ENCODE measurements around the gene GCNT2.
"Not testable (repeated sequence)": the region's sequence is repeated elsewhere in the genome, so short reads cannot be mapped to it uniquely, and the experiment has no call there.

GCNT2 gene

GRCh38 chr6:10547809-10548208 lies 26.7 kb downstream of the GCNT2 start:
- DNase-seq (ENCODE audit: low spot score) = no peak

- DNase-seq (ENCODE audit: low spot score) = no peak
These were observed 29.6 kb downstream of the GCNT2 start for GRCh38 chr6:10550764-10551163.

DNA sequence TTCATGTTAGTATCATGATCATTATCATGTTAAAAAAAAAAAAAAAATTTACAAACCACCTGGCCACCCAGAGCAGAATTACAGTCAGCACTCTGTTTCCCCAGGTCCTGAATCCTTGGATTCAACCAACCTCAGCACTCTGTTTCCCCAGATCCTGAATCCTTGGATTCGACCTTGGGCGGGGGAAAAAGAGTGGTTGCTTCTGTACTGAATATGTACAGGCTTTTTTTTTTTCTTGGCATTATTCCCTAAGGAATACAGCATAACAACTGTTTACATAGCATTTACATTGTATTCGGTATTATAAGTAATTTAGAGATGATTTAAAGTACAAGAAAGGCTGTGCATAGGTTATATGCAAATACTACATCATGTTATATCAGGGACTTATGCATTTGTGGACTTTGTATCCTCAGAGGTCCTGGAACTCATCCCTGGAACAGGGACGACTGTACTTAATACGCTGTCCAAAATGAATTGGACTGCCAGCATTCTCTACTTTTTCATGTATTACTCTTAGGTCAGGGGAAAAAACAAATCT lies 31.2 kb downstream of the GCNT2 start:
- DNase-seq (ENCODE audit: low spot score) = no peak

- DNase-seq (ENCODE audit: low spot score) = no peak
These were observed 32.7 kb downstream of the GCNT2 start for GRCh38 chr6:10553871-10554270.

DNA sequence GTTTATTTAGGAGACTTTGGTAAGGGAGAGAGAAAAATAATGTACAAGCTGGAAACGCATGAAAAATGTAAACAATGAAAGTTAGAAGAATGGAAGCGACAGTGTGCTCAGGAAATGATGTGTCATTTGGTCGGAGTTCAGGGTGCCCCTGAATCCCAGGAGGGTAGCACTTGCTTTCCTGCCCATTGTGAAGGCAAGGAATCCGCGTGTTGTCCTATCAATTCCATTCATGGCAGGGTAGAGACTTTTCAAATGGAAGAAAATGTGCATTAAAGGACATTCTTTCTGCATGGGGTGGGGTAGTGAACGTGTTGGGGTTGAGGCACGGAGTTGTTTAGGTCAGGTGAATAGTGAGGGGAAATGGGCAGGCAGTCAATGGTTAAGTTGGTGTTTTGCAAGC lies 33.7 kb downstream of the GCNT2 start:
- DNase-seq (ENCODE audit: low spot score) = no peak

GRCh38 chr6:10555625-10556309 lies 34.6 kb downstream of the GCNT2 start:
- peak; percentile 57 for DNase-seq (ENCODE audit: low spot score)

- no peak for DNase-seq (ENCODE audit: low spot score)
These were observed 35.4 kb downstream of the GCNT2 start for GRCh38 chr6:10556589-10556988.

- DNase-seq (ENCODE audit: low spot score) = no peak
These were observed 35.8 kb downstream of the GCNT2 start for GRCh38 chr6:10556992-10557391.

GRCh38 chr6:10557913-10558312 lies 36.8 kb downstream of the GCNT2 start:
- DNase-seq (ENCODE audit: low spot score) = no peak

DNA sequence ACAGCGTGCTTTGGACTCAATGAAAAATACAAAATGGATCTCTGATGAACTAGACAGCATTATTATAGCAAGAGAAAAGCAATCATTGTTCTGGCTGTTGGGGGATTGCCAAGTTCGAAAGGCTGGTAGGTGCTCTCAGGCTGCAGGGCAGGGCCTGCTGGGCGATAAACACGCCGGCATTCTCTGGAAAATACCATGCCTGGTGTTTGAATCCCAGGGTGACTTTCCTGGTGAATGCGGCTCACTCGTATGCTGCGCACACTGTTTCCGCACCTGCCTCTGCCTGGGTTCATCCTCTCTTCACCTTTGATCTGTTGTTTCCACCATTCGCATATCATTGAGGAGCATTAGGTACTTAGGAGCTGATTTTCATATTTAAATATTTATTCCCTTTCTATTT lies 37.4 kb downstream of the GCNT2 start:
- no peak for DNase-seq (ENCODE audit: low spot score)

GRCh38 chr6:10559522-10560152 lies 38.5 kb downstream of the GCNT2 start:
- no peak for DNase-seq (ENCODE audit: low spot score)

GRCh38 chr6:10561611-10562199 lies 40.6 kb downstream of the GCNT2 start:
- no peak for DNase-seq (ENCODE audit: low spot score)

GRCh38 chr6:10564975-10565673 lies 44.0 kb downstream of the GCNT2 start:
- DNase-seq (ENCODE audit: low spot score) = no peak

DNA sequence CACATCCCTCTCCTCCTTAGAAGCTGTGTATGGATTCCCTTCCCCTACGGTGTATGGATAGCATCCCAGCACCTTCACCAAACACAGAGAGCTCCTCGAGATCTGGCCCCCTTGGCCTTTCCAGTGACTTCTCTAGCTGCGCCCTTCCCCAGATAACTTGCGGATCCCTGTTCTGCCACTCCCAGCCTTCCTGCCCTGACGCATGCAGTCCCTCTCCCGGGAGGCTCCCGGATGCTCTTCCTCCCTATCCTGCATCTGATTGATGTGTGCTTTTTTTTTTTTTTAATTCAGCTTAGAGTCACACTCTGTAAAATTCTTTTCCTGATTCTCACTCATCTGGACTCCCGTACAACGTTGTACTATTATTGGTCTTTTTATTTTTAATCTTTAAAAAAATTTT lies 44.8 kb downstream of the GCNT2 start:
- no peak for DNase-seq (ENCODE audit: low spot score)

DNA sequence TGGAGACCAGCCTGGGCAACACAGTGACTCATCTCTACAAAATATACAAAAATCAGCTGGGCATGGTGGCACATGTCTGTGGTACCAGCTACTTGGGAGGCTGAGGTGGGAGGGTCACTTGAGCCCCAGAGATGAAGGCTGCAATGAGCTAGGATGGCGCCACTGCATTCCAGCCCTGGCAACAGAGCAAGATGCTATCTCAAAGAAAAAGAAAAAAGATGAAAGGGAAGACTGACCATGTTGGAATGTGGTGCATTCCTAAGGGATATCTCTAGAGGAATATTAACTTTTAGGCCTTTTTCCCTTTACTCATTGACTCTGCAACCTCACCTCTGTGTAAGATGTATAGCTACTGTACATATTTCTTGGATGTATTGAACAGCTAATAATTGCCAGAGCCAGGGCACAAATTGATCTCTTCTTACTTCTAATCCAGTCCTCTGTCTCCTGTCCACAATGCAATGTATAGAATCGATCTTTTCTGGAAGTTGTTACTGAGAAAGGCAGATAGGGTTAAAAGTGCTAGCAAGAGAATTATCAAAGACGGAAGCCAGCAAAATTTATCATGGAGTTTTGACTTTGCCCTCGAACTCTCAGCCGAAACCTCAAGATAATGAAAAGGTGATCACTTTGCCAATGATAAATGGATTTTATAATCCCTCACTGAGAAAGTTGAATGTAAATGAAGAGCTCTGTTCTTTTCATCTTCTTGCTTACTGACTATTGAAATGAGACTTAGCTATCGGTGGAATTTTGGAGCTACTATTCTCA lies 46.3 kb downstream of the GCNT2 start:
- DNase-seq (ENCODE audit: low spot score) = no peak

DNA sequence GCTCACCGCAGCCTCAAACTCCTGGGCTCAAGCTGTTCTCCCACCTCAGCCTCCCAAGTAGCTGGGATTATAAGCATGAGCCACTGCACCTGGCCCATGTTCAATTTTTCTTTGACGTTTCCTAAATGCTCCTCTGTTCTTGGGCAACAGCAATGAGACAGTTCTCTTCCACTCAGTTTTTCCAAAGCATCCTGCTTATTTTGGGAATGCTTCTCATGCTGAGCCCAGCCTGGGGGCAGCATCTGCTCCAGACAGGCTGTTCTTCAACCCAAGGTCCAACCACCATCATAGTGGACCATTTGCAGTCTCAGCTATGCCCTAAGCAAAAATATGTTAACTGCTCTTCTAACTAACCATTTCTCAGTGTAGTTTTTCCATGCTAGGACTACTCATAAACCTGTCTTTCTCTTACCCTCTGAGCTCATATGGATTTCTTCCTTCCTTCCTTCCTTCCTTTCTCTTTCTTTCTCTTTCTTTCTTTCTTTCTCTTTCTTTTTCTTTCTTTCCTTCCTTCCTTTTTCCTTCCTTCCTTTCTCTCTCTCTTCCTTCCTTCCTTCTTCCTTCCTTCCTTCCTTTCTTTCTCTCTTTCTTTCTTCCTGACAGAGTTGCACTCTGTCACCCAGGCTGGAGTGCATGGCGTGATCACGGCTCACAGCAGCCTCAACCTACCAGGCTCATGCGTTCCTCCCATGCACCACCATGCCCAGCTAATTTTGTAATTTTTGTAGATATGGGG lies 48.4 kb downstream of the GCNT2 start:
- DNase-seq (ENCODE audit: low spot score) = no peak

DNA sequence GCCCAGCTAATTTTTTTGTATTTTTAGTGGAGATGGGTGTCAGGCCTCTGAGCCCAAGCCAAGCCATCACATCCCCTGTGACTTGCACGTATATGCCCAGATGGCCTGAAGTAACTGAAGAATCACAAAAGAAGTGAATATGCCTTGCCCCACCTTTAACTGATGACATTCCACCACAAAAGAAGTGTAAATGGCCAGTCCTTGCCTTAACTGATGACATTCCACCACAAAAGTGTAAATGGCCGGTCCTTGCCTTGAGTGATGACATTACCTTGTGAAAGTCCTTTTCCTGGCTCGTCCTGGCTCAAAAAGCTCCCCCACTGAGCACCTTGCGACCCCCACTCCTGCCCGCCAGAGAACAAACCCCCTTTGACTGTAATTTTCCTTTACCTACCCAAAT lies 54.4 kb downstream of the GCNT2 start:
- not testable (repeated sequence) for DNase-seq (ENCODE audit: low spot score)

DNA sequence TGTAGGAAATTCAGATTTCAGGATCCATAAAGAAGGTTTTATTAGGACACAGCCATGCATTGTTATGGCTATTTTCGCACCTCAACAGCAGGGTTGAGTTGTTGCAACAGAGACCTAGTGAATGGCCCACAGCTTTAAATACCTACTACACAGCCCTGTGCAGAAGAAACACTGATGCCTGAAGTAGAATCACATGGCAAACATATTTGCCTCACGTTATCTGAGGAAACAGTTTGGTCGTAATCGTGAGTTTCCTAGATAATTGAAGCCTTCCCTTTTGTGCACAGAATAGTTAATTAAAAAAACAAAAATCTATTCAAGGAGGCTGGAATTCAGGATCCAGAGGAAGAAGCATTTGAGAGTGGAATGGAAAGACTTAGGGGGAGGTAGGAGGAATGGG lies 55.1 kb downstream of the GCNT2 start:
- no peak for DNase-seq (ENCODE audit: low spot score)

GRCh38 chr6:10577112-10577511 lies 56.0 kb downstream of the GCNT2 start:
- DNase-seq (ENCODE audit: low spot score) = no peak

GRCh38 chr6:10578723-10579122 lies 57.6 kb downstream of the GCNT2 start:
- DNase-seq (ENCODE audit: low spot score) = no peak

- no peak for DNase-seq (ENCODE audit: low spot score)
These were observed 58.7 kb downstream of the GCNT2 start for GRCh38 chr6:10579803-10580202.
